Retinal pigment epithelial cell (primary cell): ENCODE measurements around the gene STX1B.

Experiments used
- DNase-seq: peaks from one replicate; pipeline ENCODE4 v3.0.0-alpha.2; 2010; ENCODE audit warnings: low read depth
- H3K4me3 ChIP-seq: 2 replicates; pipeline ENCODE4 v1.5.1; 2011; ENCODE audit warnings: mild to moderate bottlenecking, low read length, control low read depth, moderate library complexity
- TF ChIP-seq, protein P1 (sequence below): conservative IDR thresholded peaks from 2 replicates; pipeline ENCODE4 v1.5.1; 2011; ENCODE audit warnings: low read depth, low read length, control low read depth, inconsistent platforms

STX1B gene

DNA sequence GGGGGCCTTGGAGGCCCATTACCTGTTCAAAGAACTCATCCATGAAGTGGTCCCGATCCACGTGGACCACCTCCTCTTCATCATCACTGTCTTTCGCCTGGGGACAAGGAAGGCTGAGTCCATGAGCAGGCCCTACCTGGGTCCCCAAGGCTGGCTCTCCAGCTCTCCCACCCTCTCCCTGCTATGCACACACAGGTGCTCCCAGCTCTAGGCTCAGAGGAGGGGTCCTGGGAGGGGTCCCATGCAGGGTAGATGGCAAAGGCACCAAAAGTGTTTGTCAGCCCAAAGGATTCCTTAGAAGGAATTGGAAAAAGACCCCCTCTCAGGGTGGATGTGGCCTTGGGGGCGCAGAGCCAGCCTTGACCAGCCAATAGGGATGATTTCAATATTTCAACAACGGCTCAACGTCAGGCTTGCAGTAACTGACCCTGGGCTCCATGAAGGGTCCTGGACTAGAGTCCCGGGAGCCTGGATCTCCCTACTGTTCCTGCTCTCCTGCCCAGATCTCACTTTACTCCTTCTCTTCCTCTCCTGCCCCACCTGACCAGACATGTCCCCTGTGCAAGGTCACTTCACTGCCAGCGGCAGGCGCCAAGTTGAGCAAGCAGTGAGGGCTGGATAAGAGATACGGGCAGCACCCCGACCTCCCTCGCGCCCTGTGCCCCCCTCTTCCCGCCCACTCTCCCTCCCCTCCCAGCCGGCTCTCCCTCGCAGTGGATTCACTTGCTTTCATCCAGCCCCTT lies 8.8 kb downstream of the STX1B start:
- TF ChIP-seq, protein P1, sequence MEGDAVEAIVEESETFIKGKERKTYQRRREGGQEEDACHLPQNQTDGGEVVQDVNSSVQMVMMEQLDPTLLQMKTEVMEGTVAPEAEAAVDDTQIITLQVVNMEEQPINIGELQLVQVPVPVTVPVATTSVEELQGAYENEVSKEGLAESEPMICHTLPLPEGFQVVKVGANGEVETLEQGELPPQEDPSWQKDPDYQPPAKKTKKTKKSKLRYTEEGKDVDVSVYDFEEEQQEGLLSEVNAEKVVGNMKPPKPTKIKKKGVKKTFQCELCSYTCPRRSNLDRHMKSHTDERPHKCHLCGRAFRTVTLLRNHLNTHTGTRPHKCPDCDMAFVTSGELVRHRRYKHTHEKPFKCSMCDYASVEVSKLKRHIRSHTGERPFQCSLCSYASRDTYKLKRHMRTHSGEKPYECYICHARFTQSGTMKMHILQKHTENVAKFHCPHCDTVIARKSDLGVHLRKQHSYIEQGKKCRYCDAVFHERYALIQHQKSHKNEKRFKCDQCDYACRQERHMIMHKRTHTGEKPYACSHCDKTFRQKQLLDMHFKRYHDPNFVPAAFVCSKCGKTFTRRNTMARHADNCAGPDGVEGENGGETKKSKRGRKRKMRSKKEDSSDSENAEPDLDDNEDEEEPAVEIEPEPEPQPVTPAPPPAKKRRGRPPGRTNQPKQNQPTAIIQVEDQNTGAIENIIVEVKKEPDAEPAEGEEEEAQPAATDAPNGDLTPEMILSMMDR: no peak
- no peak for DNase-seq
- no peak overlapping the region for H3K4me3 ChIP-seq

DNA sequence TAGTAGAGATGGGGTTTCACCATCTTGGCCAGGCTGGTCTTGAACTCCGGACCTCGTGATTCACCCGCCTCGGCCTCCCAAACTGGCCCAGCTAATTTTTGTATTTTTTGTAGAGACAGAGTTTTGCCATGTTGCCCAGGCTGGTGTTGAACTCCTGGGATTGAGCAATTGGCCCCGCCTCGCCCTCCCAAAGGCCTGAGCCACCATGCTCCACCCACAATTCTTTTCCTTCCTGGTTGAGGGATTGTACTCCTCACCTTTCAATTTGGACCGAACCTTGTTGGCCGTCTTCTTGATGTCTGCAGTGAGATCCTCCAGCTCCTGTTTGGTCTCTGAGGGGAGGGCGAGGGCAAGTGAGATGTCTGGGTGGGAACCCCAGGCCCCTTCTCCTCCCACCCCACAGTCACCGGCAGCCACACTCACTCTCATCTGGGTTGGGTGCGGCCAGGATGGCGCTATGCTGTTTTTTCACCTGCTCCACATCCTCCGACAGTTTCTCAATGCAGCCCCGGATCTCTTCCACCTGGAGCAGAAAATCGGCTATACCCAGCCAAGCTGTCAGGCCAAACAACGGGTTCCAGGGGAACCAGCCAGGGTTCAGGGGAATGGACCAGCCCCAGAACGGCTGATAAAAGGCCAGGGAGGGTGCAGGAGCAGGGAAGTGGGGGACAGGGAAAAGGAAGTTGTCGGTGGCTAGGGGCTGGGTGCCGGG lies 9.6 kb downstream of the STX1B start:
- no peak overlapping the region for H3K4me3 ChIP-seq
- TF ChIP-seq, protein P1: no peak
- no peak for DNase-seq

- TF ChIP-seq, protein P1: no peak
- no peak for DNase-seq
Measured at GRCh38 chr16:30998852-30999761, 11.3 kb downstream of the STX1B start.

DNA sequence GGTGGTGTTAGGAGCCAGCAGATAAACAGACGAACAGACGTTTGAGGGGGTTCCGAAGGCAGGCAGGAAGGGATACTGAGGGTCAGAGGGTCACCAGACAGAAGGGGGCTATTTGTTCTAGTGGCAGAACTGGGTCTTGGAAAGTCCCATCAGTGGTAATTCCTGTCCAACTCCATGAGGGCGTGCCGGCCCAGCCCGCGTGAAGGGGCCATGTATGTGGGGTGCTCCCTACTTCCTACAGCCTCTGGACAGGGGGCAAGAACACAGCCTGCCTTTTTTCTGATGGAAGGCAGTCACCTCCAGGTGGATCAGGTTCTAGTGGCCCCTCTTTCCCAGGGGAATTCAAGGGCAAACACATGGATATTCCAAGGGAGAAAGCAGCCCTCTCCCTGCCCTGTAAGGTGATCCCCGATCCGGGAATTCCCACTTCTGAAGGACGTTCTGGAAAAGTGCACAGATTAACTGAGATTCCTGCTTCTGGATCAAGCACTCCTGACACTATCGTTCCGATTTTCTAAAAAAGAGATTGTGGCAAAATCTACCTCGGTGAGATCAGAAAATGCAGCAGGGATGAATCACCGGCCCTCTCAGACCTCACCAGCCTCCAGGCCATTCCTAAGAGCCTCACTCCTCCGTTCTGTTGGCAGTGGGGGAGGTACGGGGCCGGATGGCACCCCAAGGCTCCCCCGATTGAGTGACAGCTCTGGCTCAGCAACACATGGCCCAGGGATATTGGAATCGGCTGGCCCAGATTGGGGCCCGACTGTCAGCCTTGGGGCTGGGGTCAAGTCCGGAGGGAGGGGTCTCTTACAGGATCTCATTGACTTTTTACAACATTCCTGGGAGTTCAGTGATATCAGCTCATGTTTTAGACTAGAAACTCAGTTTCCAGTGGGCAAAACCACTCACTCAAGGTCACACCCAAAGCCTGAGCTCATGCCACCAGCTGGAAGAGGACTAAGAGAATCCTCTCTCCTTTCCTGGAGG lies 12.4 kb downstream of the STX1B start:
- peak overlapping the region; percentile 51 for H3K4me3 ChIP-seq
- TF ChIP-seq, protein P1: no peak
- DNase-seq: peak; percentile 26

More at GRCh38 chr16:30998852-30999761, 11.3 kb downstream of the STX1B start:
- H3K4me3 ChIP-seq: no peak overlapping the region

GRCh38 chr16:30996985-30997724 lies 13.3 kb downstream of the STX1B start:
- DNase-seq: no peak
- H3K4me3 ChIP-seq: peak overlapping the region; percentile 51
- TF ChIP-seq, protein P1: no peak
